NCI-H2227 treated with DMSO at 0.1 percent for 48 hours (cell line): Measurements from ENCODE around the gene FHIT.
"Not testable (repeated sequence)": the region's sequence is repeated elsewhere in the genome, so short reads cannot be mapped to it uniquely, and the experiment has no call there.

ENCODE experiments used
- DNase-seq: peaks from one replicate; lab custom pipeline; 2025; lab: John Stamatoyannopoulos, UW

FHIT gene

DNA sequence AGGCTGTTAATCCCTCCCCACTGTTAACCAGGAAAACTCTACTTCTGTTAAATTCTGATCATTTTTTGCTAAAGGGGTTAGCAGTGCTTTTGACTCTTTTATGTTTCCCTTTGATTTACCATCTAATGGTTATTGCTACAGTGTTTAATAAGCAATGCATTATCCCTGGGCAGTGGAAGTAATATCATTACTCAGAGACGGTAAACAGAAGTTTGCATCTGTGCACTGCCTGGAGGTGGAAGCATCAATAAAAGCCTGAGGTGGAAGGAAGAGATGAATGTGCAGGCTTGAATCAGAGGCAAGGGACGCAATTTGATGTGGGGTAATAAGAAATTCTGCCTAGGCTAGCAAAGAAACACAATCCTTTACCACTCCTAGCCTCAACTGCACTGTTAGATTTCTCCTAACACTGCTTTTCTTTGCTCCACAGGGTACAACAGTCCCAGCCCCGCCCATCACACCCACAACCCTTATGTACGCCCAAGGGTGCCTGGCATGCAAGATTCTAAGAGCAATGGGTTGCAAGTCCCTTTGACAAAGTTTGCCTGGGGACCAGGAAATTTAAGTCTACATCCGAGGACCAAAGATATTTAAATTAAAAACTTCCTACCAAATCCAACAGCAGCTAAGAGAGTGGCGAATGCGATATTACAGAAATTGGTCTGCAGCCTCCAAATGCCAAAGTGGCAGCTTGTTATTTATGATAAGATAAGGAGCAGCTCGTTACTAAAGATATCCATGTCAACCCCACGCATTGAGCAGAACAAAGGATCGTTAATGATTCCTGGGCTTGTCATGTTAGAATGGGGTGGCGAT is 261.4 kb downstream of the FHIT start:
- DNase-seq, result no peak

DNA sequence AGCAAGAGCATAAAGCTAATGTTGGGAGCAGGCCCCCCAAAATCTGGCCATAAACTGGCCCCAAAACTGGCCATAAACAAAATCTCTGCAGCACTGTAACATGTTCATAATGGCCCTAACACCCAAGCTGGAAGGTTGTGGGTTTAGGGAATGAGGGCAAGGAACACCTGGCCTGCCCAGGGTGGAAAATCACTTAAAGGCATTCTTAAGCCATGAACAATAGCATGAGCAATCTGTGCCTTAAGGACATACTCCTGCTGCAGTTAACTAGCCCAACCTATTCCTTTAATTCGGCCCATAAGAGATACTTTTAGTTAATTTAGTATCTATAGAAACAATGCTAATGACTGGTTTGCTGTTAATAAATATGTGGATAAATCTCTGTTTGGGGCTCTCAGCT is 264.1 kb downstream of the FHIT start:
- not testable (repeated sequence) for DNase-seq

DNA sequence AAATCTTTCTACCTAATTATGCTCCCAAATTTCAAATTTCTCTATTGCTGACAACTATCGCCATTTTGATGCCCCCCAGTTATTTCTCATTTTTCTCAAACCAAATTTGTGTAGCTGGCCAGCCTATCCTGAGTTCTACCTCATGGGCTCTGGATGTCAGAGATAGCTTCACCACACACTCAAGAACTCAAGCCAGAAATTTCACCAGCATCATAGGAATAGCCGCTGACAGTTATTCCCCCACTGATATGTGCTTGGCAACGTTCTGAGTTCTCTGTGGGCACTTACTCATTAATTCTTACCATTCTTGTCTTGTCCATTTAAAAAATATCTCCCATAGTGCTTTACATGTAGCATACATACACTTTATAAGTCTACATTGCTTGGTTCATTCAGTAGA is 264.7 kb downstream of the FHIT start:
- DNase-seq, result no peak

DNA sequence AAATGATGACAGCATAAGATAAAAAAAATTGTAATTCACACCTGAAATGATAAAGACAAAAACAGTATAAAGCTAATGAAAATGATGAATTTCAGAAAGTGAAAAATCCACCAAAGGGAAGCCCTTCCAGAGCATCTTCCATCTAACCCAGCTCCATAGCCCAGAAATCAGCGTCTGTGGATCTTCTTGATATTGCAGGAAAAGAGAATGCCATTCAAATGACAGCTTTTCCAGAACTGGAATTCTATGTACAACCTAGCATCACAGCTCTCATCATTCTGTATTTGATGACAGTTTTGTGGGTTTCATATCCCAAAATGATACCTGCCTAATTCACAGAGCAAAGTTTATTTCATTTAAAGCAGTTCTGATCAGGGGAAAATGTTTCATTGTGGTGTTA is 267.3 kb downstream of the FHIT start:
- no peak for DNase-seq

DNA sequence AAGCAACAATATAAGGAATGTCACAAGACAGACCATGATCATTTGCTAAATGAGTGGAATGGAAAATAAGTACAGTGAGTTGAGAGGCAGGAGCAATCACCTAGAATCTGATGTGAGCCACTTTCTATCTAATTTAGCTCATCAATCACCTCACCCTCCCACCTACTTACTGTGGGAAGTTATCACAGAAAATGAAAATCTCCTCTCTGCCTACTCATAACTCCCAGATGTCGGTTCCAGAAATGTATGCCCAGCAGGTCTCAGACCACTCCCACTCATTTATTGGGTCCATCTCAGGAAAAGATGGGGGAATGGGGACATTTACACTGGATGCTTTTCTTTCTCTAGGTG is 270.9 kb downstream of the FHIT start:
- no peak for DNase-seq

DNA sequence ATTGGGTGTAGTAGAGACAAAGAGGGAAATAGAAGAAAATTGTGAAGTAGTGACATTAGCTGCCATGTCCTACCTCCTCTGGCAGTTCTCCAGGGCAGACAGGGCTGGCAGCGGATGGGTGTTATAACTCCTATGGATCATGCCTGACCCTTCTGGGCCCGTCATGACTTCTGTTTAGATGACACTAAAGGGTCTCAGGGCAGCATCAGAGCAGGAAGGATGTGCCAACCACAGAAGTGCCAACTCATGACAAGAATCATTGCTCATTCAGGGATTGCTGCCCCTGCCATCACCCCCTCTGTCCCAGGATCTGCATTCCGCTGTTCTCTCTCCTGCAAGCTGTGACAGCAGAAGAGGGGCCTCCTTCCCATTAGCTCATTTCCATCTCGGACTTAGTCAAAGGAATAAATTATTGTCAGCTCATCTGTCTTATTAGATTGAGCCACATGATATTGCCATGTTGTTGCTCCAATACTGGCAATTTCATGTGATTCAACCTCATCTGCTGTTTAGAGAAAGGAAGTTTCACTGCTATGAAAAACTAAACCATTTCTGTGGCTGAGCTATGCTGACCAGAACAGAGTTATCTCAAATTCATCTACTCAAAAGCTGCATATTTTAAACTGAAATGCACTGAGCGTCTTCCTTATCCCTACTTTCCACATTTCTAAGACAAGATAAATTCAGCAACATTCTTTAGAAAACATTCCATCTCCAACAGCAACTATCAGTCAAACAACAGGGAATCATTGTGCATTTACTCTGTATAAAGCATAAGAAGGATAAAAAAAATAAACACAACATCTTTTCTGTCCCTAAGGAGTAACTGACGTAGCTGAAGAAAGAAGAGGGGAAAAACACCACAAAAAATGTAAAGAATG is 271.6 kb downstream of the FHIT start:
- DNase-seq, result no peak

DNA sequence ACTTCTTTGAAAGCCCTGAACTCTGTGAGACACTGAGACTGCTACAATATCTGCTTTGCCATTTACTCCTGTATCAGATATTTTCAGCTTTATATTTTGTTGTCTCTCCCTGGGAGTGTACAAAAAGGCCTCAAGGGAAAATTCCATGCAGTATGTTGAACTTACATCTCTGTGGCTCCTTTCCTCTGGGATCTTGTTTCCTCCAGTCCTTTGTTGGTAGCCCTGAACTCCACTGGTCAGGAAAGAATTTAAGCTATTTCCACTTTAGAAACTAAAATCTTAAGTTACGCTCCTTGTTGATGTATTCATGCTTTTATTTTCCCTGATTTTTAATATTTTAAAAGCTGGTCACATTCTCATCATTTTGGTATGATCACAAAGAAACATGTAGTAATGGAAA is 277.9 kb downstream of the FHIT start:
- no peak for DNase-seq

DNA sequence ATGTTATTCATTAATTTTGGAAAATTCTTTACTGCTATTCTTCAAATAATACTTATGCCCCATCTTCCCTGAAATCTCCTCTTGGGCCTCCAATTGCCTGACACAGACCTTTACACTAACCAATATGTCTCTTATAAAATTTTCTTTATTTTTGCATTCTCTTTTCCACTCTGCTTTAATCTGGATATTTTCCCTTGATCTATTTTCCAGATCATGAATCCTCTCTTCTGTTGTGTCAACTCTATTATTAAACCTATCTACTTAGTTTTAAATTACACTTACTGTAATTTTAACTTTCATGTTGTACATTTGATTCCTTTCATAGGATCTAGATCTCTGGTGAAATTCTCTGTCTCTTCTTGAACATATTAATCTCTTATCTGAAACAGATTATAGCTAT is 278.7 kb downstream of the FHIT start:
- no peak for DNase-seq

DNA sequence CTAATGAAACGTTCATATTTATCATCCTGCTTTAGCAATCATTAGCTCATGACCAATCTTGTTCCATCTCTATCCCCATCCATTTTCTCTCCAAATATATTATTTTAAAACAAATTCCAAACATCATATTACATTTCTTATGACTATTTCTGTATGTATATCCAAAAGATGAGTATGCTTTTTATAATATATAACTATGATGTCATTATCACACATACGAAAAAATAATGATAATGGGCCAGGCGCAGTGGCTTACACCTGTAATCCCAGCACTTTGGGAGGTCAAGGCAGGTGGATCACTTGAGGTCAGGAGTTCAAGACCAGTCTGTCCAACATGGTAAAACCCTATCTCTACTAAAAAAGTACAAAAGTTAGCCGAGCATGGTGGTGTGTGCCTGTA is 280.4 kb downstream of the FHIT start:
- no peak for DNase-seq

DNA sequence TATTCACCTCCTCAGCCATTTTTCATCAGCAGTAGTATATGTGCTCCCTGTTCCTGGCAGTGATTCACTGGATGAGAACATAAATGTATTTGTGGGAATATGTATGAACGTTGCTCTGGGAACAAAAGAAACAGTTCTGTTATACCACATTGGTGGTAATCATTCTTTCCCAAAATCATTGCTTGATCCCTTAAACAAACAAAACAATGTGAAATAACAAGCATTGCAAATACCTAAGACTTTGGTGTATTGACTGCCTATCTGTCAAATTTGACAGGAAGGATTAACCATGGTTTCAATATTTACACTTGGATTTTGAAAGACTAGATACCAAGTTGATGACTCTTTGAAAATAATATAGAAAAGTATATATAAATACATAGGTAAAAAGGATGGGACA is 284.1 kb downstream of the FHIT start:
- DNase-seq, result no peak

DNA sequence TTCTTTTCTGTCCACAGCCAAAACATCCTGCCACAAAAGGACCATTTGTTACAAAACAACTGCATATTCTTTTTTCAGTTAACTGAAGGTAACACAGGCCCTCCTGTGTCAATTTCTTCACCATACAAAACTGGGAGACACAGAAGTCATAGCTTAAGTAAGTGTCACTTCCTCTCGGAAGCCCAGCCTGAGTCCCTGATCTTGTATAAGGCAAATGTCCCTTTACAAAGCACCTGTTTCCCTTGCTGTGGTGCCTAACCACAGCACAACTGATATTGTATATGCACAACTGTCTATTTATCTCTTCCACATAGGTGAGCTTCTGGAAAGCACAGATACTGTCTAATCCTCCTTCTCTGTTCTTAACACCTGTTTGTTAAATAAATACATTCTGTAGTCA is 293.7 kb downstream of the FHIT start:
- no peak for DNase-seq

DNA sequence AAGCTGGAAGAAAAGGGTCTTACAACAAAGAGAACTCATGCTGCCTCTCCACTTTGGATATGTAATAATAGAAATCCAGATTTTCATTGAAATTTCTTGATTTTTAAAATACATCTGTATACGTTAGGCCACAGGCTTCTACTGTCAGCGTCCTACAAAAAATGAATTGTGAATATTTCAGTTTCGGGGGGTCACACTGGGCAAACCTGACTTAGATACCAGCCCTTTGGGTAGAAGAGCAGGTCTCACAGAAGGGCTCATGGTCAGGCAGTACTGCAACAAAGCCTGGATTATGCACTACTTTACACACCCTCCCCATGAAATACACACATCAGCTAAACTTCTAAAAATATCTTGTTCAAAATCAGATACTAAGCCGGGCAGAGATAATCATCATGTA is 294.5 kb downstream of the FHIT start:
- no peak for DNase-seq

DNA sequence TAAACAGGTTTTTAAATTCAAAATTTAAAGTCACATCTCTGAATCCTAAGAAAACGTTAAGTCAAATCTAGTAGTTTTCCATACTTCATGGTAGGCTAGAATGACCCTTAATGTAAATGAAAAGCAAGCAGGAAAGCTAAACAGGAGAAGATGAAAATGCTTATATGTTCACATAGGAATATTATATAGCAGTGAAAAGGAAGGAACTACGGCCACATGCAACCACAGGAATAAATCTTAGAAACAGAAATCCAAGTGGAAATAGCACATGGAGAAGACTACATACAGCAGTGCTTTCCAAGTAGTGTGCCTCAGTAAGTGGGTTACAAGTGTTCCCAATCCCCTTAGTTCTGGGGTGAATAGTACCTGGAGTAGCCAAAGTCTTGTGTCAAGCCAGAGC is 296.2 kb downstream of the FHIT start:
- DNase-seq, result no peak

DNA sequence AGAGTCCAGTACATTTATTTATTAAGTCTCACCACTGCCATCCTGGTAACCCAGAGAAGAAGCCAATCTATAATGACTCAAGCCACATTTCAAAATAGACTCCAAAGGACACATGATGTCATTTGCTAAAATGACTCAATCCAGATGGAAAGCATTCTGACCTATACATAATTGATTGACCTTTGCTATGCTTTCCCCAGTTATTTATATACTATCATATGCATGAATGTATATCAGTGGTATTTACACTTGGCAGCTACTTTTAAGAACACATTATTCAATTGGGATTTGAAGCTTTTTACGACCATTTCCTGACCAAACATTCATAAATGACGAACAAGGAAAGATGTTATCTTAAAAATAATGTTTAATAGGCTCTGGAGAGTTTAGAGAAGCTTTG is 297.2 kb downstream of the FHIT start:
- no peak for DNase-seq

DNA sequence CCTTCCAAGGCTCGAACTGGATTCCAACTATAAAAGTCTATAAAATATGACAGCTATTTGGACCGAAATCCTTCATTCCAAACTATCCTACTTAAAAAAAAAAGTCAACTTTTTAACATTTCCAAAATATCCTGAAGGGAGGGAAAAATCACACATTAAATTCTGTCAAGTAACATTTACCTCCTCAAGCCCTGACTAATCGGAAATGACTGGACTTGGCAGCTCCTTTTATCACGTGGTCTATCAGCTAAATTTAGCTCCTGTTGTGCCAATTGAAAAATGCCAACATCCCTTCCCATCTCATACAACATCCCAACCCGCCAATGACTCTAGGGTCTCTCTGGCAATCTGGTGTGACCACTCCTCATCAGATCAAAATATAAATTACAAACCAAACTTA is 297.9 kb downstream of the FHIT start:
- no peak for DNase-seq

DNA sequence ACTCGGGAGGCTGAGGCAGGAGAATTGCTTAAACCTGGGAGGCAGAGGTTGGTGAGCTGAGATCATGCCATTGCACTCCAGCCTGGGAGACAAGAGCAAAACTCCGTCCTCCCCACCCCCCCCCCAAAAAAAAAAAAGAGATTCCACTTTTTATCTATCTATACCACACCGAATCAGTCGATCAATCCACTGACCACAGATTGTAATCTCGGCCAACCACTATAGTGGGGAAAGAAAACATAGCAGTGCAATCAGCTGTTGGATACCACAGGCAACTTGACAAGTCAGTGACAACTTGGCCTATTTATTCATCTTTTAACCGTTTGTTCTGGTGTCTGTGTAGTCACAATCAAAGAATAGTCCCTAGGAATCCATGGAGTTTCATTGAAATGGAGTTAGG is 299.2 kb downstream of the FHIT start:
- no peak for DNase-seq

DNA sequence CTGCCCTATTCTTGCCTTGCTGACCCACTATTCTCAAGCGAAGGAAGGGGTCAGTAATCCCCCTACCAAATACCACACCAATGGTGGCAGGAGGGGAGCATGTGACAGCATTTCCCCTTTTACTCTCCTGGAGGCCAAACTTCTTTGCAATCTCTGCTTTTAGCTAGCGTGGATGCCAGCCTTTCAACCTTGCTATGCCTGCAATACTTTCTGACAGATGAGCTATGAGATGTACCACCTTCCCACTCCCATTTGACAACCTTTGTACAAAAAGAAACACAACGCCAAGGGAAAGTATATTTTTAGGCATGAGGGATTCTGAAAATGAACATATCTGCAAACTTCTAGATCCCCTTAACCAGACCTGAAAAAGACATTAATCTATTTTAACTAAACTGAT is 302.1 kb downstream of the FHIT start:
- DNase-seq, result no peak

DNA sequence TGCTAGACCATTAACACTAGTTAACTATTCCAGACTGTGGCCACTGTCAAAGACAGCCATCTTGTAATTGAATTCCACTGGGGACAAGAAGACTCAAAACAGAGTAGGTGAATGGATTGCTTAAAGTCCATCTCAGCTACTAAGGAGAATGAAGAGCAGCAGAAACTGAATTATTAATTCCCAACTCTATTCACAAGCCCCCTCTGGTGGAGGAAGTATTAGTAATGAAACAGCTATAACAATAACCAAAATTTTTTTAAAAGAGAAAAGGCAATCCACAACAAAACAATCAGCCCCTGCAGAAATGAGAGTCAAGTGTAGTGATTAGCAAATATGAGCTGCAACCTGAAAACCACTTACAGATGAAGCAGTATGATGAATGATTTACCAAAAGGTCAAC is 302.8 kb downstream of the FHIT start:
- DNase-seq, result no peak

DNA sequence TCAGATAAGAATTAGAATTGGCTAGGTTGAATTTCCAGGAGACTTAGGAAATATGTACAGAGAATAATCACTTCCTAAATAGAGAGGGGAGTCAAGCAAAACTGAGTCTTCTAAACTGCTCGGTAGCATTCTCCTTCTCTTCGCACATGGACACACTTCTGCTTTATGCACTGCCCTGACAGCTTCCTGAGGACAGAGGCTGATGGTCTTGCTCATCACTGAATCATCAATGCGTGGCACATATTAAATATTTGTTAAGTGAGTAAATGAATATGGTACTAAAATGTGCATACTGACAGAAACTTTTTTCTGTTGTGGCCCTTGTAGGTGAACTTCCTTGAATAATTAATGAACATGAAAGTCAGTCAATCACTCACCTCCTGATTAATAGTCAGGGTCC is 315.5 kb downstream of the FHIT start:
- no peak for DNase-seq

DNA sequence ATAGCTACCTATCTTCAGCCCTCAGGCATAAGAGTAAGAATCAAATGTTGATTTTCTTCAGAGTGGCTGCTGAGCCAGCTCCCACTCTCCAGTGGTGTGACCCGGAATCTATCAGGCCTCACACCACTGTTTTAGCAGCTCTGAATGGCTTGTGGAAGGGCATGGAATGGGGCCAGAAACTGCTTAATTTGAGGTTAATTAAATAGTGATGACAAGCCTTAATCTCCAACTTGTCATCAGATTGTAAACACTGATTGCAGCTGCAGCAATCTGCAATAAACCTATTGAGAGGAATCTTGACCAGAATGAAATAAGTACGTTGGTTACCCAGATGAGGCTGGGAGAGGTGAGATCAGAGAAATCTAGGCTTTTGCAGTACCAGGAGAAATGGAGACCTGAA is 317.4 kb downstream of the FHIT start:
- DNase-seq, result no peak

DNA sequence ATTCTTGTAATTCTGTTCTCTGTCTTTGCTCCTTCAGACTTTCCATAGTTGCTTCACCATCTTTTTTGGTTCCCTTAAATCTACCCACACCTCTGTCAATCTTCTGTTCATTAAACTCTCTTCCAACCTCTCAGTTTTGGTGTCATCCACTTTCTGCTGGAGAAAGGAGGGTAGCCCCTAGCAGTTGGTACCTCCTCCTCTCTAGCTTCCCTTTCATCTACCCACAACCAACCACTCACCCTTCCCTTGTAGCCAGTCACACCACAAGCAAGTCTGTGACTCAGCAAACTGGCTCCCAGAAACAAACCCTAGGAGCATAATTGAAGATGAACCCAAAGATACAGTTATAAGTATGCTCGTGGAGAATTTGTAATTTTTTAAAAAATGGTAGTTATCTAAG is 318.6 kb downstream of the FHIT start:
- no peak for DNase-seq

DNA sequence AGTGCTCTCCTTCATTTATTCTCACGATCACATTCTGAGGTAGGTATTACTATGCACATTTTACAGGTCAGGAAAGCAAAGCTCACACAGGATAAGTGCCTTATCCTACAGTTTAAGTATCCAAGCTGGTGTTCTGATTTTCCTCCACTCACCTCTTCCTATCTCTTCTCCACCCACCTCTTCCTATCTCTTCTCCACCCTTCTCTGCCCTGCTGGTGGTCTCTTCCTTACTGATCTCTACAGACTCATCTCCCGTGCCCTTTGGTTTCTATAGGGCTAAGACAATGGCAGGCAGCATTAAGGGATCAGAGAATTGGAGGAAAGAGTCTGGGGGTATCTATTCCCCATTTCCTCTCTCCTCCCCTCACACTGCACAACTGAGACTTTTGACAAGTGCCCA is 319.1 kb downstream of the FHIT start:
- no peak for DNase-seq

DNA sequence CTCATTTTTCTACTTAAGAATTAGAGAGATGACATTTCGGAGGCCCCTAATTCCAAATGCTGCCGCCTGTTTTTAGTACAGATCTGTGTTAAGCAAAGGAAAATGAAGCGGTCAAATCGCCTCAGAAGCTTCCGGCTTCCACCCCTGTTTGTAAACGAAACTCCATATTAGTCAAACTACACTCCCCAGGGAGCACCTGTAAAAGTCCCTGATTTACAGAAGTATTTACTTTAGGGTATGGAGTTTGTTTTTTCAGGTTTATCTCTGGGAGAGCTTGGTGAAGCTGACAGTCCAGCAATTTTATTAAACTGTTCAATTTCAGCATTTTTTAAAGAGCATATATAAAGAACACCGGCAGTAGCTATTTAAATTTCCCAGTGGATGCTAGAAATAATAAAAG is 319.8 kb downstream of the FHIT start:
- DNase-seq, result no peak

DNA sequence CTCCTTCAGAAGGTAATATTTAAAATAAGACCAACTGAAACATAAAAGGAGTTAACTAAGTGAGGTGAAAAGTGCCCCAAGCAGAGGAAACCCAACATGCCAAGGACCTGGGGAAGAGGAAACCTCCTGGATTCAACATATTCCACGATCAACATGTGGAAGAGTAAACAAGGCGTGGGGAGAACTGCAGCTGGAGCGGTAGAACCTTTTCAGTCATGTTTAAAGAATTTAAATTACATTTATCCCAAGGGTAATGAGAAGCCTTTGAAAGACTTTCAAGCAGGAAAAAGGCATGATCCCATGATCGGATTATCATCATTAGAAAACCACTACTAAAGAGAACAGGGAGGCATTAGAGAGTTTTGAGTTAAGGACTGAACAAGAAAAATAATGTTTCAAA is 330.7 kb downstream of the FHIT start:
- no peak for DNase-seq
